GM21786 (cell line): ENCODE measurements around the gene CREB5.

Experiments used
- ATAC-seq: cut with Tn5 transposase; IDR thresholded peaks from one replicate; pipeline ENCODE4 v1.9.1; 2021; ENCODE audit not compliant: unreplicated experiment

The CREB5 gene

DNA sequence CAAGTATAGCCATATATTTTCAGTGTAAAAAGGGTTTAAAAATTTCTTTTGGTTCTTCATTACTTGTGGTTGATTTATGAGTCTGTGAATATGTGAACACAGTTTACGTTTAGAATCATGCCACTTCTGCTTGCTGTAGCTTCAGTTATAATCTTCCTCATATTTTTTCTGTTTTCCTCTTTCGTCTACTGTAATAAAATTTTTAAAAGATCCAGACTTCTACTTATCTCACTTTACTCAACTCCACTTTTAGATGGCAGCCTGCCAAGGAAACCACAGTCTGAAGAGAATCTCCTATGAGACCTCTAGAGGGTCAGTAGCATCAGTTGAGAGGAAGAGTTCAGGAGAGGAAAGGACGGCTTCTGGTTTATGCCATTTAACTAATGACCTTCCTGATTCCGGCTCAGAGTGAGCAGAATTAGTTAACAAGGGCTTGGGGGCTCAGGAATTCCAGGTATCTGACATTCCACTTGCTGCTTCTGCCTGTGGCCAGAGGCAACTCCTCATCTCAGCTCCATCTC, 21.4 kb downstream of the CREB5 start:
- ATAC-seq = no peak

DNA sequence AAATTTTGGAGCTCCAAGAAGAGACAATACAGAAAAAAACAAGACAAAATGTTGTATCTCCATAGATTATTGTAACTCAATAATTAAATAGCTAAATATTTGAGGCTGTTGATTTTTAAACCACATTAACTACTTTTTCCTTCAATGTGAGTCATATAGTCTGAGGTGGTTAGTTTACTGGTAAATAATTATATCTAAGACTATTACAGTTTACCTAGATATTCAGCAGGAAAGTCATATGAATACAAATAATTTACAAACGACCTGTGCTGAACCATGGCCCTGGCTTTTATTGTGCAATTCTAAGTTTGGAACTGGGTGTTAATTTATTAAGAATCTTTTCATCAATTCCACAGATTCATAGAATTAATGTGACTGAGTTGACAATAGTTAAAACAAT, 22.2 kb downstream of the CREB5 start:
- no peak for ATAC-seq

DNA sequence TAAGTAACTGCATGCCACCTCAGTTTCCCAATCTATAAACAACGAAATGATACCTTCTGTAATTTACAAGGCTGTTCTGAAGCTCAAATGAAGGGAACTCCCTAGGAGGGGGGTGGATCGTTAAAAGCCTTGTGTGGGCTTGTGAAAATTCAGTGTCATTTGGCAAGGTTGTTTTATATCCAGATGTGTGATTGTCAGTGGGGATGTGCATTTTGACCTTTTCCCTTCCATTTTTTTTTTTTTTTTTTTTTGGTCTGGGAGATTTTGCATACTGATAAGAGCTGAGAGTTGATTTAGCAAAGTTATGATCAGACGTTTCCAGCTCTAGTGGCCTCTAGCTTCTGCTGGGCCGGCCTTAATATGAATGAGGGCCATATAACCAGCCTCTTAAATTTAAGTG, 22.8 kb downstream of the CREB5 start:
- no peak for ATAC-seq

DNA sequence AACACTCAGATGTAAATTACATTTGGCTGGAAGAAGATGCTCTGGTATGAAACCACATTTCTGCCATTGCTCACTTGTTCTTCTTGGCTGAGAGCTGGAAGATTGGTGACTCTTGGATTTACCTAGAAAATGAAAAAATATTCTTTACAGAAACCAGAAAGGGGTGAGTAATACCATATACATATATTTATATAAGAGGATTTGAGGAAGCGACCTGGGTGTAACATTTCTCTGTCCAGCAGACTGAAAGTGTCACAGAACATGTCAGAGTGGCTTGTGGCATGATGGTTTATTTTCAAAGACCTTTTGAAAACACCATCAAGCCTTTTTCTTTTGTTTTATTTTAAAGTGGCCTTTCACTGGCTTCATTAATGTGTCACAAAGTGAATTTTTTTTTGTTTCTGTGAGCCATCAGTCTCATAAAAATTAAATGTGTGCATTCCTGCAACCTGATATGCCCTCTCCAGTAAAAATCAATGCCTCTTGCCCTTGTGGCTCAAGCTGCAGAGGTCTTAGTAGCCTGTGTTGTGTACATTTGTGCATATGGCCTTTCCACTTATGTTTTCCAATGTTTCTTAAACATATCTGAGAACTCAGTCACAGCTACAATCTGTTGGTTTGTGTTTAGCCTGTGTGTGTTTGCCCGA, 23.5 kb downstream of the CREB5 start:
- no peak for ATAC-seq

DNA sequence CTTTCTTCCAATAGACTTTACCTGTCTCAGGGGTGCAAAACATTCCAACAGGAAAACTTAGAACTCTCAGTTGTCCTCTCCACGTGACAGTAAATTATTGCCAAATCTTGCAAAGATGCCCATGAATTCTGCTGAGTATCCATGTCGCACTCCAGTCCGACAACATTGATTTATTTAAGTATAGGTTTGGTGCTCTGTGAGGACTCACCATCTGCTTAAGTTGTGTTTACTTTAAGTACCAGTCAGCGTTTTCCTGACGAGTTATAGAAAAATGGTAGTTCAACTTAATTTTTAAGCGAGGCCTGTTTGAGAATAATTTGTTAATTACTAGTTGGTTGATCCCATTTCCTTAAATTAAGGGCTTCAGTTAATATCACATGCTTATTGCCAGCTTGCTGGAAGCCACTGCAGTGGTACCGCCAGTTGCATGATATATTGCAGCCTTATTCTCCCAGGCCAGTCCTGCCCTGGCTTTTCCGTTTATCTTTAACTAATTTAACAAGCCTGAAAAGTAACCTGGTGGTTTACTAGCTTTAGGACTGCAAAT, 27.8 kb downstream of the CREB5 start:
- no peak for ATAC-seq

DNA sequence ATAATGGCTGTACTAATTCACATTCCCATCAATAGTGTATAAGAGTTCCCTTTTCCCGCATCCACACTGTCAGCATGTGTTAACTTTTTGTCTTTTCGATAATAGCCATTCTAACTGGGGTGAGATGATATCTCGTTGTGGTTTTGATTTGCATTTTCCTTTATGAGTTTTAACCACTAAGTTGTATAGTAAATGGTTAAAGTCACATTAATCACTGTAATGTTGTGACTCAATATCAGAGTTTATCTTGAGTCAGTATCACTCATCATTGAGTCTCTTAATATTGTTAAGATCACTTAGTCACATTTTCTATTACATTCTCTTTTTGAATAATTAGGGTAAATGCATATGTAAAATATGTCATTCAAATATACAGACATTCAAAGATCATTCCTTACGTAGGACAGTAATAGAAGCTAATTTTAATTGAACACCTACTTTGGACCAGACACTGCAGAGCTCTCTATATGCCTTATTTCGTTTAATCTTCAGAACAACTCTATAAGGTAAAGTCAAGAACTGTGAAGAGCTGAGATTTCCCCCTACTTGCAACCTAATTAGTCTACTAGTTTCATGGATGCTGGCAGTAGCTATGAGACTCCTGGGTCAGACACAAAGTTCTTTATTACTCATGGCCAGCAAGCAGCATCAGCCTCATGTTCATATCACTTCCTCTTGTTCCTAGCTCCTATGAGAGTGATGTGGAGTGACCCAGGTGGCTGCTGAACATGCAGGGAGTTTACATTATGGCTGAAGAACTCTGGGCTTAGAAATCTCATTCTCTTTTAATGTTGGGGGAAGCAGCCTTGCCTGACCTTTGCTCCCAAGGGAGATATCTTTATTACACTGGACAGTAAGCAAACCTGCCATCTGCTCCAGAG, 30.5 kb downstream of the CREB5 start:
- ATAC-seq = no peak

DNA sequence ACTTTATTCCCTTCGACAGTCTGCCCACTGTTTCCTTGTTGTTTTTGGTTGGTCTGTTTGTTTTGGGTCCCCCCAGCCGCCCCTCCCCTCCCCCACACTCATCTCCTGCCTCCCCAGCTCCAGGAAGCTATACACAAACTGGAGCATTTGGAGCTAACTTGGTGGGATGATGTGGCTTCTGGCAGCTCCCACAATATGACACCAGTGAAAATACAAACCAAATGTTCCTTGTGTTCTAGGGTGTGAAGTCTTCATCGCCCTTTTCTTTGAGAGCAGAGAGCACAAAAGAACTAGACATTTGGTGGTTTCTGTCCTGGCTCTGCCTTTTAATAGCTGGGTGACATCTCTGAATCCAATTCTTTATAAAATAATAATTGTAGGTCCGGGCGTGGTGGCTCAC, 33.8 kb downstream of the CREB5 start:
- no peak for ATAC-seq

DNA sequence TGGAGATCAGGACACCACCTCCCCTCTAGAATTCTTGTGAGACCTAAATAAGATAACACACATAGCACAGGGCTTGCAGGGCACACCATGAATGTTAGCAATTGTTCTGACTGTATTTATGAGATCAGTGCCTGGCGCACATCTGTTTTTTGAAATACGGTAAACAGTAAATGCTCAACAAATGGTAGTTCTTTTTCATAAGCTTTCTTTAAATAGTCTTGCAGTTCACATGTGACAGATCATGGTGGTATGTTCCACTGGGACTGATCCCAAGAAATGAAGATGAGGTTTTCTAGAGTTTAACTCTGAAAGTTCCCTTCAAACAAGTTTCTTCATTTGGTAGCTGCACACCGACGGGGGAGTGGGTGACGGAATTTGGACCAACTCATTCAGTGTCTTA, 34.8 kb downstream of the CREB5 start:
- ATAC-seq = no peak

DNA sequence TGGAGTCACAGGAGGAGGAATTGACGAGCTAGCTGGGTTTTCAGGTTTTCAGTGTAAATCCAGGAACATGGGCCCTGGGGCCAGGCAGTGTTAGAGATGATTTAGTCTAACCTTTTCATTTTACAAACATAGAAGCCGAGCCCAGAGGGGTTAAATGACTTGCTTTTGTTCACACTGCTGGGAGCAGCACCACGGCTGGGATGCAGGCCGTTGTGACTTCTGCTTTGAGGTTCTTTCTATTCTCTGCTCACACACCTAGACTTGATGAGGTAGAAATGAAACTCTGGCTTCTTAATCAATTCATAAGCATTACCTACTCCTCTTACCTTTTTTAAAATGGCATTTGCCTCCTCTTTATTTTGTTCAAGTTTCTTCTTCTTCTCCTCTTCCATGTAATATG, 36.4 kb downstream of the CREB5 start:
- no peak for ATAC-seq

DNA sequence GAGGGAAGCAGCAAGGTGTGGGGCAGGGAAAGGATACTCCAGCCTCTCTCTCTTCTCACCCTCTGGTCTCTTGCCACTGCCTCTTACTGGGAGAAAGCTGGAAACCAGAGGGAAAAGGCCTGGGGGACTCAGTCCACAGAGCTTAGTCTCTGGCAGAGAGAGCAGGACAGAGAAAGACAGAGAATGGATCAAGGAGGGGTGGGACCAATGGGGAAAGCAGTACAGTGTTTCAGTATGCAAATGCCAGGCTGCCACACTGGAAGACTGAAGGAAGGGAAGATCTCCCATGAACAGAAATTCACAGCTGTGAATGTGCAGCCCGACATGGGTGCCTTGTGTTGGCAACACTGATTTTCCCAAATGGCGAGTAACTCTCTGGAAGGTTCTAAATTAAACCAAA, 40.4 kb downstream of the CREB5 start:
- ATAC-seq = no peak

DNA sequence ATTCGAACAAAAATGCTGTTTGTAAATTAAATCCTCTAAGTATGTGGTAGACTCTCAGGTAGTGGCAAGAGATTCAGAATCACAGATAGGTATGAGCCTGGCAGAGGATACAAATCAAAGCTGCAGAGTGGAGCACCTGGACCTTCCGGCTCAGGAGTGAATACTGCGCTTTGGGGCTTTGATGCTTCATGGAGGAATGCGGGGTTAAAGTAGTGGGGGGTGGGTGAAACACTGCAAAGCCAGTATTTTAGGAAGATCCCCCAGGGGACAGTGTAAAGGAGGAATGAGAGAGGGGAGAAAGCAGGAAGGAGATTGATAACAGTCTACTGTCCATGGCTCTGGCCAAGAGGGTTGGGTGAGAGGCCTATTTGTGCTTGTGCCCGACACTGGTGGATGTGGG, 43.2 kb downstream of the CREB5 start:
- no peak for ATAC-seq

DNA sequence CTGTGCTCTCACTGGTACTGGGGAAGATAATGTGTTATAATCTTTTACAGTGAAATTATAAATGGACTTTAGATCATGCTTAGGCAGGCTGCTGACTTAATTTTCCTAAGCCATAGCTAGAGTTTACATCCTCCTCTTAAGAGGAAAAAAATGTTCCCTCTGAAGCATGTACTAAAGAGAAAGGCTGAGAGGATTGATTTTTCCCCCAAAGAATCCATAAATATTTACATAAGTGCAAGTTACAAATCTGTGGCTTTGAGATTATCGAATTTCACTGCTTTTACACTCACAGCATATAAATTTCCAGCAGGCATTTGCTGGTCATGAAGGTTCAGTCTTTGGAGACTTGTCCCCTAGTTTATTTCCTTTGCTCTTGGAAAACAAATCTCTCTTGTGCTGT, 43.7 kb downstream of the CREB5 start:
- ATAC-seq = no peak

DNA sequence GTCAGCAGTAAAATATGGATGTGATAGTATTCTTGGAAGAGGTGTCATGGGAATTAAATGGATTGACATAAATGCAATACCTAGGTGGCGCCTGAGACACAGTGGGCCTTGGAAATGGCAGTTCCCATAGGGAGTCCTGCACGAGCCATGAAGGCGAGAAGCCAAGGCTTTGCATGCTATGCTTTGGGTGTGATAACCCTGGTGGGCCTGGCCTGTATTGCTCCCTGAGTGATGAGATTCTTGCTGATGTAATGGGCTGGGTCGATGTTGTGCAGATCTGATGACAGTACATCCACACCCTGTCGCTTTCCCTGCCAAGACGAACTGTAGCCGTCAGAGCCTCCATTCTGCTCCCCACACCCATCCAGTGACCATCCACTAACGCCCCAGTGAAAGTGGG, 46.4 kb downstream of the CREB5 start:
- ATAC-seq = no peak

DNA sequence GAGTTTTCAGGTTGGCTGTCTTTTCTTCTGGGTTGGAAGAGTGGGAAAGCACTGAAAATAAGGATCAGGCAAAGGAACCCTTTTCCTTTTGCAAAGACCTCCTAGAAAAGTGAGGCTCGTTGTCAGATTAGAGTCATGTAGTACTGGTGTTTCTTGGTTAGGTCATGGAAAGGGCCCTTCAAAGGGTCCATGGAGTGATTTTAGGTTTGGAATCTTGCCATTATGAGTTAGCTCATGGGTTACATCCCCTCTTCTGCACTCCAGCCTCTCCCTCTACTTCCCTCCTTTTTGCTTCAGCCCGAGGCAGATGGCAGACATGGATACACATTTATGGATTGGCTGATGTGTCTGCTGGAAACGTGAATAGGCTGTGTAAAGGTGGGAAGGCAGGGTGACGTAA, 47.0 kb downstream of the CREB5 start:
- no peak for ATAC-seq

DNA sequence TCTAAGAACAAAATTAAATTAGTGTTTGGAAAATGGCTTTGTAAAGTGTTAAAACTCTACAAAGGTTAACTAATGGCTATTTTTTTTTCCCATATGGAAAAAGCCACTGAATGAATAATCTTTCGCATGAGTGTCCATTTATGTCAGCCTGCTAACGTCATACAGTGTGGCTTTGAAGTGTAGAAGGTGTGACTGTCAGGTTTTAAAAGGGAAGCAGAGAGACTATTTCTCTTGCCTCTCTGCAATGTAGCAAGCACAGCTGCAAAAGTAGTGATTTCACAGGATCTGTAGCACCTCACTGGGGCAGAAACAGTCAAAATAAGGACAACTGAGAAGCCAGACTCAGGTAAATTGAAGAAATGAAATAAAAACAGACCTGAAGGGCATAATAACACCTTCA, 53.4 kb downstream of the CREB5 start:
- ATAC-seq = no peak

DNA sequence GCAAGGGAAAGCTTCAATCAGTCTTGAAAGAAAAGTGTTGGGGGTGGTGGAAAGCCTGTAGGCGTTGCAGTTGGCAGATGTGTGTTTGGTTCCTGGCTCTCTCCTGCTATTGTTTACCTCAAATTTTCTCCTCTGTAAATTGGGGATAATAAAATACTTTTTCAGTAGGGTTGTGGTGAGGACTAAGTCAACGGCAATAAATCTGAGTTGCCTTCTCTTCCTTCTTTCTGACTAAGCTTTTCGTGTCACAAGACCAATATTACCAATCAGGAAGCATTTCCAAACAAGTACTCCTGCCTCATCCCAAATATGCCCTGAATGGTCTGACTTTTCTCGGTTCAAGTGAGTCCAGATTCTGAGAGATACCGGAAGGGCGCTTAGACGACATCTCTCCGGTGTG, 54.0 kb downstream of the CREB5 start:
- ATAC-seq = no peak

DNA sequence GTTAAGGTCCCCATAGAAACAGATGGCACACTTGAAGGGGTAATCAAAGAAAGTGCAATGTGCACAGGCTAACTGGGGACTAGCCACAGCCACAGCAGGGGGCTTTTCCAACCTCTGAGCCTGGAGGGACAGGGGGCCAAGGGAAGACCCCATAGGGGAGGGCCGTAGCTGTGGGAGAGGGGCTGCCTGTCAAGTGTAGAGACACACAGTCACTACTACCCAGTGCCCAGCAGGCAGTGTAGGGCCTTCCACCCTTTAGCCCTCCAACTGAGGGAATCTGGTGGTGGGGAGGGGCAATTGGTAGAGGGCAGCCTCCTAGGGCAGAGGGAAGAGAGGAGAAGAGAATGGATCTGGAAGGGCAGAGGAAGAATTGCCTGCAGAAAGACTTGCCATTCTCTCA, 54.6 kb downstream of the CREB5 start:
- ATAC-seq = no peak

DNA sequence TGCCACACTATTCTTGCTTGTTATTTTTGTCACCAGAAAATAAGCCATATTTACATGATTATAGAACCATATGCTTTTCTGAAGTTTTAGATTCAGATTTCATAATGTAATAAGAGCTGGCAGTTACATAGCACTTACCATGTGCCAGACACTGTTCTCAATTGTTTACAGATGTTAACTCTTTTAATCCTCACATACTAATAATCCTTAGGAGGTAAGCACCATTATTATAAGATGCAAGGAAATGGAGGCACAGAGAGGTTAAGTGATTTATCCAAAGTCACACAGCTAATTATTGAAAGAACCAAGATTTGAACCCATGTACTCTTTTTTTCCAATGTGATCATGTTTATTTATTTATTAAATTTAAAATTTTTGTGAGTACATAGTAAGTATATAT, 57.2 kb downstream of the CREB5 start:
- no peak for ATAC-seq

DNA sequence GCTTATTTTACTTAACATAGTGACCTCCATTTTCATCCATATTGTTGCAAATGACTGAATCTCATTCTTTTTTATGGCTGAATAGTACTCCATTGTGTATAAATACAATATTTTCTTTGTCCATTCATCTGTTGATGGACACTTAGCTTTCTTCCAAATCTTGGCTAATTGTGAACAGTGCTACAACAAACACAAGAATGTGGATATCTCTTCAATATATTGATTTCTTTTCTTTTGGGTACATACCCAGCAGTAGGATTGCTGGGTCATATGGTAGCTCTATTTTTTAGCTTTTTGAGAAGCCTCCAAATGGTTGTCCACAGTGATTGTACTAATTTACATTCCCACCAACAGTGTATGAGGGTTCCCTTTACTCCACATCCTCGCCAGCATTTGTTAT, 58.0 kb downstream of the CREB5 start:
- no peak for ATAC-seq

DNA sequence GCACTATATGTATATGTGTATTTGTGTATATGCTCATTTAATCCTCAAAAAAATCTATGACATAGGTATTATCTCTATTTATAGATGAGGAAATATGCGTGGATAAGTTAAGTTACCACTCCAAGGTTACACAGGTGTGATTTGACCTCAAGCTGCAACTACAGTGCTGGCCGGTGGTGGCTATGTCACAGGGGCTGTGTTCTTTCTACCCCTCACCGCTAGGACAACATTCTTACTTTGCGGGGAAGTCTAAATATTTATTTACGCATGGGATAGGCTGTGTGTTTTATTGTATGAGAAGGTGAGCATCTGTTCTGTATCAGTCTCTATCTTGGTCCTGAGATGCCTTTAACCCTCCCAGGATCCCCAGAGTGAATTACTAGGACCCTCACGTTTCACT, 60.0 kb downstream of the CREB5 start:
- ATAC-seq = no peak

DNA sequence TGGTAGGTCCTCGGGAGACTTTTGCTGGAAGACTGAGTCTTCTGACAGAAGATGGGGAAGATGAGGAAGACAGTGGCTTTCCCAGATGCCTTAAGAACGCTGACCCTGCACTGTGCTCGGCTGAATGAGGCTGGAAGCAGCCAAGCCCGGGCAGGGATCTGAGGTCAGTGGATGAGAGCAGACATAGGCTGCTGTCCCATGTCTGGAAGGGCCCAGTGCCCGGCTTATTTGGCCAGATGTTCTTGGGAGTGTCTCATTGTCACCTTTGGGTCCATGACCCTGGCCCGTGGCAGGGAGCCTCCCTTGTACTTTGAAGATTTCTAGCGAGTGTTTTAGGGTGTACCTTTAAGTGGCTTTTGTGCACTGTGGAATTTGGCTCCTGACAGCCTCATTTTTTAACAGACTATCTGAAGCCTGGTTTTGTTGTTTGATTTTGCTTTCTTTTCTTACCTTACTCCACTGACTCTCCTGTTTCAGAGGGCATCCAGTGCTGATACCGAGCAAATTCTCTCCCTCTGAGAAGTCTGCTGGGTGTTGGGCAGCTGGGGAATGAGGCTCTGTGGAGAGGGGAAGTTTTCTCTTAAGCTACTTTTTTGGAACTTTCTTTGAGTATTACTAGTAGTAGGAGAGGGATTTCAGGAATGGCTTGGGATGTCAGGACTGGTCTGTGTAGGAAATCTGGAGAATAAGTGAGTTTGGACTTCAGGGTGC, 61.4 kb downstream of the CREB5 start:
- ATAC-seq = no peak

DNA sequence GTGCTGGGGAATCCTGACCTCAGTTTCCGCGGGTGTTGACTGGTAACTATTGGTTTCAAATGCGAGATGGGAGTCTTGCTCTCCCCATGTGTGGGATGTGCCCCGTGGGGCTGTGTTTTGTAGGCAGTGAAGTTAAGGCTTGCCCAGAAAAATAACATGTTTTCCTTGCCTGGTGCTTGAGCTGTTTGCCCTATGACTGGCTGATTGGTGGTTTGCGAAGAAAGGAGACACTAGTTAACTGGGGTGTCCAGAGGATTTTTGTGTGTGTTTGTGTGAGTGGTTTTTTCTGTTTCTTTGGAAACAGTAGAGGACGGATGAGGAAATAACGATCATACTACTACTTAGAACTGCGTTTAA, 61.9 kb downstream of the CREB5 start:
- ATAC-seq = no peak
